GM23338 (cell line): ENCODE results near the gene PARD3. TPM values are rescaled to one million over a fixed set of nuclear protein-coding genes. Genes with fewer than 3 reads are reported as not detected.
A peak's percentile ranks its signal among the peaks of the same experiment; 100 is the strongest.

Source experiments
- ATAC-seq: fragments of 200-7000 bp; cut with Tn5 transposase; 3 replicates; pipeline ENCODE4 v1.9.1; 2020
- DNase-seq: peaks from one replicate; pipeline ENCODE4 v3.0.0-alpha.2; 2015; ENCODE audit warnings: low spot score
- H2AFZ ChIP-seq: fragments of 200-600 bp; sonication (generic); 2 replicates; pipeline ENCODE4 v1.8.0; 2016; ENCODE audit warnings: antibody characterized with exemption, mild to moderate bottlenecking, moderate library complexity
- H3F3A ChIP-seq: fragments of 200-600 bp; sonication (generic); replicated peaks from 2 replicates; pipeline ENCODE4 v1.8.0; 2017; ENCODE audit warnings: antibody characterized with exemption, mixed run types, low read depth
- H3K27ac ChIP-seq: fragments of 200-600 bp; sonication (generic); 2 replicates; pipeline ENCODE4 v1.6.1; 2016; ENCODE audit warnings: low read depth
- H3K27me3 ChIP-seq: fragments of 200-600 bp; sonication (generic); 2 replicates; pipeline ENCODE4 v1.8.0; 2016; ENCODE audit warnings: mild to moderate bottlenecking, mixed run types, moderate library complexity; ENCODE audit not compliant: insufficient read depth
- H3K36me3 ChIP-seq: fragments of 200-600 bp; sonication (generic); 2 replicates; pipeline ENCODE4 v1.8.0; 2016; ENCODE audit warnings: mild to moderate bottlenecking; ENCODE audit not compliant: insufficient read depth
- H3K4me1 ChIP-seq: fragments of 200-600 bp; sonication (generic); 2 replicates; pipeline ENCODE4 v1.8.0; 2016; ENCODE audit warnings: mild to moderate bottlenecking, moderate library complexity; ENCODE audit not compliant: insufficient read depth
- H3K4me2 ChIP-seq: fragments of 200-600 bp; sonication (generic); 2 replicates; pipeline ENCODE4 v1.7.1; 2017; ENCODE audit warnings: mixed run types
- H3K4me3 ChIP-seq: fragments of 200-600 bp; sonication (generic); 2 replicates; pipeline ENCODE4 v1.6.1; 2016; ENCODE audit warnings: mixed run types
- H3K79me2 ChIP-seq: fragments of 200-600 bp; sonication (generic); replicated peaks from 2 replicates; pipeline ENCODE4 v1.8.0; 2017; ENCODE audit warnings: mild to moderate bottlenecking; ENCODE audit not compliant: insufficient read depth
- H3K9me2 ChIP-seq: fragments of 200-600 bp; sonication (generic); 2 replicates; pipeline ENCODE4 v1.8.0; 2017; ENCODE audit not compliant: insufficient read depth
- H4K20me1 ChIP-seq: fragments of 200-600 bp; sonication (generic); replicated peaks from 2 replicates; pipeline ENCODE4 v1.8.0; 2017; ENCODE audit warnings: mild to moderate bottlenecking; ENCODE audit not compliant: insufficient read depth
- H3K27ac Mint-ChIP-seq: 2 replicates; pipeline ENCODE4 v1.8.0; 2020; ENCODE audit warnings: inconsistent platforms, mild to moderate bottlenecking, moderate library complexity, mixed read lengths
- H3K27me3 Mint-ChIP-seq: 3 replicates; pipeline ENCODE4 v1.8.0; 2022; ENCODE audit warnings: low read depth, mild to moderate bottlenecking, moderate library complexity, mixed read lengths, inconsistent platforms; ENCODE audit not compliant: insufficient read depth, poor library complexity
- H3K36me3 Mint-ChIP-seq: 3 replicates; pipeline ENCODE4 v1.8.0; 2021; ENCODE audit warnings: low read depth, mild to moderate bottlenecking, inconsistent platforms, moderate library complexity, mixed read lengths
- H3K4me1 Mint-ChIP-seq: 3 replicates; pipeline ENCODE4 v1.8.0; 2020; ENCODE audit warnings: mild to moderate bottlenecking, inconsistent platforms, mixed read lengths
- H3K4me3 Mint-ChIP-seq: 3 replicates; pipeline ENCODE4 v1.8.0; 2021; ENCODE audit warnings: moderate library complexity, mild to moderate bottlenecking, inconsistent platforms, mixed read lengths
- H3K9me3 Mint-ChIP-seq: 3 replicates; pipeline ENCODE4 v1.8.0; 2020; ENCODE audit warnings: moderate library complexity, mild to moderate bottlenecking, inconsistent platforms, mixed read lengths
- CREB1 ChIP-seq: fragments of 250-450 bp; sonication (Bioruptor Pico); IDR thresholded peaks from 2 replicates; pipeline ENCODE4 v1.5.0; 2020; ENCODE audit warnings: low read depth, mild to moderate bottlenecking, moderate library complexity
- POLR2AphosphoS5 ChIP-seq: IDR thresholded peaks from 2 replicates; pipeline ENCODE4 v1.6.1; 2016; ENCODE audit warnings: antibody characterized with exemption, low read depth
- polyA plus RNA-seq: library from polyadenylated mRNA; unstranded; fragments of >200 nt; fragmentation: Nextera tagmentation; extraction: Ambion mirVana; gene quantifications from 2 replicates; pipeline ENCODE4 v1.2.1, GENCODE V29; 2016
- total RNA-seq: library from RNA; depleted of rRNA; stranded (reverse); fragments of >200 nt; shearing (Covaris generic); gene quantifications from 2 replicates; pipeline ENCODE4 v1.2.3, GENCODE V29; 2014
- TF ChIP-seq, protein P1 (sequence below): IDR thresholded peaks from 2 replicates; pipeline ENCODE4 v1.6.1; 2016; ENCODE audit warnings: antibody characterized with exemption
- TF ChIP-seq, protein P2 (sequence below): fragments of 250-450 bp; sonication (Bioruptor Pico); IDR thresholded peaks from 2 replicates; pipeline ENCODE4 v1.5.0; 2020; ENCODE audit warnings: mild to moderate bottlenecking, moderate library complexity

Gene PARD3
- total and polyA plus RNA-seq, 2 experiments from 2014 or later = 30.2 to 51.4 TPM

- Mint-ChIP-seq H3K27me3 (peaks cover 2% of the 10 kb centered on the region), H3K27ac (peak overlapping the region; percentile 84), H3K4me1 (peaks cover 39% of the 10 kb centered on the region), H3K4me3 (peak overlapping the region; percentile 28; the same call in 1 of the 3 replicates), H3K36me3 (no peaks in the 10 kb centered on the region), H3K9me3 (no peaks in the 10 kb centered on the region)
- TF ChIP-seq CREB1 (CRISPR knock-in tag) = no peak
- no peak for TF ChIP-seq POLR2AphosphoS5
- TF ChIP-seq, protein P1, sequence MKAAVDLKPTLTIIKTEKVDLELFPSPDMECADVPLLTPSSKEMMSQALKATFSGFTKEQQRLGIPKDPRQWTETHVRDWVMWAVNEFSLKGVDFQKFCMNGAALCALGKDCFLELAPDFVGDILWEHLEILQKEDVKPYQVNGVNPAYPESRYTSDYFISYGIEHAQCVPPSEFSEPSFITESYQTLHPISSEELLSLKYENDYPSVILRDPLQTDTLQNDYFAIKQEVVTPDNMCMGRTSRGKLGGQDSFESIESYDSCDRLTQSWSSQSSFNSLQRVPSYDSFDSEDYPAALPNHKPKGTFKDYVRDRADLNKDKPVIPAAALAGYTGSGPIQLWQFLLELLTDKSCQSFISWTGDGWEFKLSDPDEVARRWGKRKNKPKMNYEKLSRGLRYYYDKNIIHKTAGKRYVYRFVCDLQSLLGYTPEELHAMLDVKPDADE = no peak
- TF ChIP-seq, protein P2, sequence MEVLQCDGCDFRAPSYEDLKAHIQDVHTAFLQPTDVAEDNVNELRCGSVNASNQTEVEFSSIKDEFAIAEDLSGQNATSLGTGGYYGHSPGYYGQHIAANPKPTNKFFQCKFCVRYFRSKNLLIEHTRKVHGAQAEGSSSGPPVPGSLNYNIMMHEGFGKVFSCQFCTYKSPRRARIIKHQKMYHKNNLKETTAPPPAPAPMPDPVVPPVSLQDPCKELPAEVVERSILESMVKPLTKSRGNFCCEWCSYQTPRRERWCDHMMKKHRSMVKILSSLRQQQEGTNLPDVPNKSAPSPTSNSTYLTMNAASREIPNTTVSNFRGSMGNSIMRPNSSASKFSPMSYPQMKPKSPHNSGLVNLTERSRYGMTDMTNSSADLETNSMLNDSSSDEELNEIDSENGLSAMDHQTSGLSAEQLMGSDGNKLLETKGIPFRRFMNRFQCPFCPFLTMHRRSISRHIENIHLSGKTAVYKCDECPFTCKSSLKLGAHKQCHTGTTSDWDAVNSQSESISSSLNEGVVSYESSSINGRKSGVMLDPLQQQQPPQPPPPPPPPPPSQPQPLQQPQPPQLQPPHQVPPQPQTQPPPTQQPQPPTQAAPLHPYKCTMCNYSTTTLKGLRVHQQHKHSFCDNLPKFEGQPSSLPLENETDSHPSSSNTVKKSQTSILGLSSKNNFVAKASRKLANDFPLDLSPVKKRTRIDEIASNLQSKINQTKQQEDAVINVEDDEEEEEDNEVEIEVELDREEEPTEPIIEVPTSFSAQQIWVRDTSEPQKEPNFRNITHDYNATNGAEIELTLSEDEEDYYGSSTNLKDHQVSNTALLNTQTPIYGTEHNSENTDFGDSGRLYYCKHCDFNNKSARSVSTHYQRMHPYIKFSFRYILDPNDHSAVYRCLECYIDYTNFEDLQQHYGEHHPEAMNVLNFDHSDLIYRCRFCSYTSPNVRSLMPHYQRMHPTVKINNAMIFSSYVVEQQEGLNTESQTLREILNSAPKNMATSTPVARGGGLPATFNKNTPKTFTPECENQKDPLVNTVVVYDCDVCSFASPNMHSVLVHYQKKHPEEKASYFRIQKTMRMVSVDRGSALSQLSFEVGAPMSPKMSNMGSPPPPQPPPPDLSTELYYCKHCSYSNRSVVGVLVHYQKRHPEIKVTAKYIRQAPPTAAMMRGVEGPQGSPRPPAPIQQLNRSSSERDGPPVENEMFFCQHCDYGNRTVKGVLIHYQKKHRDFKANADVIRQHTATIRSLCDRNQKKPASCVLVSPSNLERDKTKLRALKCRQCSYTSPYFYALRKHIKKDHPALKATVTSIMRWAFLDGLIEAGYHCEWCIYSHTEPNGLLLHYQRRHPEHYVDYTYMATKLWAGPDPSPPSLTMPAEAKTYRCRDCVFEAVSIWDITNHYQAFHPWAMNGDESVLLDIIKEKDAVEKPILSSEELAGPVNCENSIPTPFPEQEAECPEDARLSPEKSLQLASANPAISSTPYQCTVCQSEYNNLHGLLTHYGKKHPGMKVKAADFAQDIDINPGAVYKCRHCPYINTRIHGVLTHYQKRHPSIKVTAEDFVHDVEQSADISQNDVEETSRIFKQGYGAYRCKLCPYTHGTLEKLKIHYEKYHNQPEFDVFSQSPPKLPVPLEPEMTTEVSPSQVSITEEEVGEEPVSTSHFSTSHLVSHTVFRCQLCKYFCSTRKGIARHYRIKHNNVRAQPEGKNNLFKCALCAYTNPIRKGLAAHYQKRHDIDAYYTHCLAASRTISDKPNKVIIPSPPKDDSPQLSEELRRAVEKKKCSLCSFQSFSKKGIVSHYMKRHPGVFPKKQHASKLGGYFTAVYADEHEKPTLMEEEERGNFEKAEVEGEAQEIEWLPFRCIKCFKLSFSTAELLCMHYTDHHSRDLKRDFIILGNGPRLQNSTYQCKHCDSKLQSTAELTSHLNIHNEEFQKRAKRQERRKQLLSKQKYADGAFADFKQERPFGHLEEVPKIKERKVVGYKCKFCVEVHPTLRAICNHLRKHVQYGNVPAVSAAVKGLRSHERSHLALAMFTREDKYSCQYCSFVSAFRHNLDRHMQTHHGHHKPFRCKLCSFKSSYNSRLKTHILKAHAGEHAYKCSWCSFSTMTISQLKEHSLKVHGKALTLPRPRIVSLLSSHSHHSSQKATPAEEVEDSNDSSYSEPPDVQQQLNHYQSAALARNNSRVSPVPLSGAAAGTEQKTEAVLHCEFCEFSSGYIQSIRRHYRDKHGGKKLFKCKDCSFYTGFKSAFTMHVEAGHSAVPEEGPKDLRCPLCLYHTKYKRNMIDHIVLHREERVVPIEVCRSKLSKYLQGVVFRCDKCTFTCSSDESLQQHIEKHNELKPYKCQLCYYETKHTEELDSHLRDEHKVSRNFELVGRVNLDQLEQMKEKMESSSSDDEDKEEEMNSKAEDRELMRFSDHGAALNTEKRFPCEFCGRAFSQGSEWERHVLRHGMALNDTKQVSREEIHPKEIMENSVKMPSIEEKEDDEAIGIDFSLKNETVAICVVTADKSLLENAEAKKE = peak; percentile 89
- H3K4me2 ChIP-seq = peak overlapping the region; percentile 1; the same call in 1 of the 2 replicates
- peaks cover 28% of the 10 kb centered on the region for H3K79me2 ChIP-seq
- ATAC-seq (peak; percentile 85), DNase-seq (peak; percentile 83)
- H3K27ac ChIP-seq = peak overlapping the region; percentile 34
- no peaks in the 10 kb centered on the region for H3K36me3 ChIP-seq
- peaks cover 24% of the 10 kb centered on the region for H3K4me1 ChIP-seq
- no peaks in the 10 kb centered on the region for H3K27me3 ChIP-seq
- H2AFZ ChIP-seq = no peak overlapping the region
- no peak overlapping the region for H3K4me3 ChIP-seq
- H4K20me1 ChIP-seq = no peaks in the 10 kb centered on the region
- no peaks in the 10 kb centered on the region for H3K9me2 ChIP-seq
- no peaks in the 10 kb centered on the region for H3F3A ChIP-seq
Observed at GRCh38 chr10:34528320-34528719, 286.8 kb downstream of the PARD3 start.
